H9 (cell line): ENCODE data around the gene DNAI4. TPM values are rescaled to one million over a fixed set of nuclear protein-coding genes. Genes with fewer than 3 reads are reported as not detected.

Experiments used
- DNase-seq: peaks from one replicate; pipeline ENCODE4 v3.0.0-alpha.2; 2017
- H2AFZ ChIP-seq: one replicate; pipeline ENCODE4 v1.6.1; 2013; ENCODE audit warnings: mild to moderate bottlenecking, low read length, control low read depth, moderate library complexity
- H2AK5ac ChIP-seq: 2 replicates; pipeline ENCODE4 v1.6.1; 2013; ENCODE audit warnings: low read length, control low read depth, mixed read lengths; ENCODE audit not compliant: insufficient read length
- H2BK120ac ChIP-seq: one replicate; pipeline ENCODE4 v1.6.1; 2013; ENCODE audit warnings: low read depth, mild to moderate bottlenecking, low read length, control low read depth, inconsistent platforms; ENCODE audit not compliant: poor library complexity, severe bottlenecking
- H2BK12ac ChIP-seq: 2 replicates; pipeline ENCODE4 v1.6.1; 2013; ENCODE audit warnings: low read length, control low read depth, mixed read lengths, low read depth; ENCODE audit not compliant: insufficient read length
- H2BK15ac ChIP-seq: 2 replicates; pipeline ENCODE4 v1.6.1; 2013; ENCODE audit warnings: low read depth, low read length, control low read depth
- H2BK20ac ChIP-seq: one replicate; pipeline ENCODE4 v1.6.1; 2013; ENCODE audit warnings: low read depth, mild to moderate bottlenecking, low read length, control low read depth, inconsistent platforms; ENCODE audit not compliant: poor library complexity, severe bottlenecking
- H2BK5ac ChIP-seq: 2 replicates; pipeline ENCODE4 v1.6.1; 2013; ENCODE audit warnings: low read length, control low read depth, mixed read lengths; ENCODE audit not compliant: insufficient read length
- H3K14ac ChIP-seq: 2 replicates; pipeline ENCODE4 v1.6.1; 2013; ENCODE audit warnings: low read length, control low read depth; ENCODE audit not compliant: insufficient read depth
- H3K18ac ChIP-seq: 2 replicates; pipeline ENCODE4 v1.6.1; 2013; ENCODE audit warnings: low read depth, mild to moderate bottlenecking, mixed read lengths, low read length, control low read depth; ENCODE audit not compliant: insufficient read length
- H3K23ac ChIP-seq: 2 replicates; pipeline ENCODE4 v1.6.1; 2013; ENCODE audit warnings: low read length, control low read depth, mixed read lengths, low read depth; ENCODE audit not compliant: insufficient read length
- H3K23me2 ChIP-seq: 2 replicates; pipeline ENCODE4 v1.6.1; 2013; ENCODE audit warnings: low read depth, mild to moderate bottlenecking, mixed read lengths, low read length, control low read depth; ENCODE audit not compliant: insufficient read length, poor library complexity, severe bottlenecking
- H3K27ac ChIP-seq: 2 replicates; pipeline ENCODE4 v1.5.1; 2013; ENCODE audit warnings: low read length, control low read depth, mixed read lengths, low read depth; ENCODE audit not compliant: insufficient read length
- H3K27me3 ChIP-seq: 2 replicates; pipeline ENCODE4 v1.6.1; 2013; ENCODE audit warnings: low read length, control low read depth, inconsistent platforms; ENCODE audit not compliant: insufficient read depth
- H3K4ac ChIP-seq: 2 replicates; pipeline ENCODE4 v1.6.1; 2013; ENCODE audit warnings: low read depth, mild to moderate bottlenecking, control low read depth, inconsistent platforms, low read length, moderate library complexity
- H3K4me1 ChIP-seq: 2 replicates; pipeline ENCODE4 v1.6.1; 2013; ENCODE audit warnings: low read length, control low read depth, inconsistent platforms; ENCODE audit not compliant: insufficient read depth
- H3K4me2 ChIP-seq: 2 replicates; pipeline ENCODE4 v1.6.1; 2013; ENCODE audit warnings: low read length, control low read depth, mixed read lengths; ENCODE audit not compliant: insufficient read length, insufficient read depth
- H3K56ac ChIP-seq: 2 replicates; pipeline ENCODE4 v1.6.1; 2013; ENCODE audit warnings: low read depth, mild to moderate bottlenecking, mixed read lengths, low read length, control low read depth; ENCODE audit not compliant: insufficient read length
- H3K79me1 ChIP-seq: 2 replicates; pipeline ENCODE4 v1.6.1; 2013; ENCODE audit warnings: low read depth, mild to moderate bottlenecking, moderate library complexity, low read length, control low read depth, inconsistent platforms; ENCODE audit not compliant: insufficient read depth, poor library complexity, severe bottlenecking
- H3K79me2 ChIP-seq: 2 replicates; pipeline ENCODE4 v1.6.1; 2013; ENCODE audit warnings: low read length, control low read depth, inconsistent platforms; ENCODE audit not compliant: insufficient read depth
- H3K9ac ChIP-seq: 2 replicates; pipeline ENCODE4 v1.6.1; 2013; ENCODE audit warnings: low read length, control low read depth, mixed read lengths; ENCODE audit not compliant: insufficient read length; ENCODE audit errors: extremely low read depth
- H3K9me3 ChIP-seq: one replicate; pipeline ENCODE4 v1.6.1; 2013; ENCODE audit warnings: low read depth, low read length, inconsistent platforms; ENCODE audit not compliant: control insufficient read depth
- H3T11ph ChIP-seq: one replicate; pipeline ENCODE4 v1.6.1; 2013; ENCODE audit warnings: mild to moderate bottlenecking, low read length, control low read depth, inconsistent platforms
- H4K20me1 ChIP-seq: one replicate; pipeline ENCODE4 v1.6.1; 2013; ENCODE audit not compliant: control insufficient read depth, insufficient read length, insufficient read depth
- H4K5ac ChIP-seq: 2 replicates; pipeline ENCODE4 v1.6.1; 2013; ENCODE audit warnings: low read depth, mild to moderate bottlenecking, mixed read lengths, low read length, control low read depth; ENCODE audit not compliant: insufficient read length
- H4K8ac ChIP-seq: replicated peaks from 2 replicates; pipeline ENCODE4 v1.6.1; 2013; ENCODE audit warnings: low read length, control low read depth, mixed read lengths, low read depth; ENCODE audit not compliant: insufficient read length
- H4K91ac ChIP-seq: 2 replicates; pipeline ENCODE4 v1.6.1; 2013; ENCODE audit warnings: low read depth, mild to moderate bottlenecking, moderate library complexity, mixed read lengths, low read length, control low read depth; ENCODE audit not compliant: insufficient read length
- H3K27ac Mint-ChIP-seq, 3 experiments: 2 replicates in 2 of 3; 3 replicates in 1 of 3; pipeline ENCODE4 v1.8.0; 2020 to 2021; ENCODE audit warnings: mixed read lengths in 3 of 3, mild to moderate bottlenecking in 1 of 3, moderate library complexity in 1 of 3
- H3K27me3 Mint-ChIP-seq: 2 replicates; pipeline ENCODE4 v1.8.0; 2021; ENCODE audit warnings: low read depth, mild to moderate bottlenecking, moderate library complexity, mixed read lengths
- H3K36me3 Mint-ChIP-seq, 3 experiments: 2 replicates in 2 of 3; 3 replicates in 1 of 3; pipeline ENCODE4 v1.8.0; 2020 to 2021; ENCODE audit warnings: low read depth in 3 of 3, mixed read lengths in 3 of 3; ENCODE audit not compliant: insufficient read depth in 1 of 3
- H3K4me1 Mint-ChIP-seq, 2 experiments: 2 replicates each; pipeline ENCODE4 v1.8.0; 2020; ENCODE audit warnings: mixed read lengths in 2 of 2
- H3K4me3 Mint-ChIP-seq, 2 experiments: 2 replicates in 1 of 2; 3 replicates in 1 of 2; pipeline ENCODE4 v1.8.0; 2020 to 2021; ENCODE audit warnings: mild to moderate bottlenecking in 2 of 2, mixed read lengths in 2 of 2, moderate library complexity in 1 of 2
- H3K9me3 Mint-ChIP-seq, 2 experiments: 2 replicates in 1 of 2; 3 replicates in 1 of 2; pipeline ENCODE4 v1.8.0; 2020; ENCODE audit warnings: mild to moderate bottlenecking in 2 of 2, mixed read lengths in 2 of 2, moderate library complexity in 1 of 2
- WGBS: extraction: QIAGEN DNeasy Blood & Tissue Kit; methylation state at CpG from one replicate; pipeline ENCODE4 v1.1.7; 2013; ENCODE audit warnings: missing lambda C conversion rate, low lambda C conversion rate, mixed read lengths; ENCODE audit not compliant: insufficient read length; ENCODE audit errors: extremely low coverage; 5-methylcytosine and 5-hydroxymethylcytosine counted together
- total RNA-seq: library from RNA; stranded (reverse); gene quantifications from 2 replicates; pipeline ENCODE4 v1.2.1, GENCODE V29; 2021
- TF ChIP-seq, protein P1 (sequence below): fragments of 200-600 bp; sonication (generic); conservative IDR thresholded peaks from 3 replicates; pipeline ENCODE4 v1.8.0; 2021; ENCODE audit warnings: antibody characterized with exemption, mild to moderate bottlenecking

DNAI4 gene
- total RNA-seq, 1 experiment from 2014 or later, result 1.4 TPM

DNA sequence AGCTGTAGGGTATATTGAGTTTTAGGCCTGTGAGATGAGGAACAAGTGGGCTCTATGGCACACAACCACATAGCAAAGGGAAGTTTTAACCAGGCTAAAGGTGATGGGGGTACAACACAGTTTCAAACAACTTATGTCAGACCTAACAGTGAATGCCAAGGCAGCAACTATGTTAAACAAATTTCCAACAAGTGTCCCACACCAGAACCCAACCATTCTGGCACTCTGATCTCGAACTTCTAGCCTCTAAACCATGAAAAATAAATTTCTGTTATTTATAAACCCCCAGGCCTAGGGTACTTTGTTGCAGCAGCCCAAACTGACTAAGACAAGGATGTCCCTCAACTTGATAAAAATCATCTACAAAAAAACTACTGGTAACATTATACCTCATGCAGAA, 71.3 kb downstream of the DNAI4 start:
- Histone ChIP-seq H3K4ac (no peak overlapping the region), H4K5ac (no peak overlapping the region), H3K14ac (no peak overlapping the region), H3K79me2 (no peaks in the 10 kb centered on the region), H4K8ac (no peak overlapping the region), H2BK12ac (no peak overlapping the region), H3K79me1 (no peaks in the 10 kb centered on the region), H2AK5ac (no peak overlapping the region), H3K18ac (no peak overlapping the region), H3K4me1 (no peaks in the 10 kb centered on the region), H3K9ac (no peak overlapping the region), H2BK20ac (no peak overlapping the region), H3K23ac (no peak overlapping the region), H2BK15ac (no peak overlapping the region), H3K9me3 (no peaks in the 10 kb centered on the region), H2BK5ac (no peak overlapping the region), H3K56ac (no peak overlapping the region), H3K4me2 (no peak overlapping the region), H2BK120ac (no peak overlapping the region), H4K91ac (no peak overlapping the region), H3K27ac (no peak overlapping the region), H3K27me3 (no peaks in the 10 kb centered on the region), H3K23me2 (no peaks in the 10 kb centered on the region), H2AFZ (no peak overlapping the region), H4K20me1 (no peaks in the 10 kb centered on the region), H3T11ph (no peak overlapping the region)
- Mint-ChIP-seq H3K27ac (no peak overlapping the region), H3K4me3 (no peak overlapping the region), H3K4me1 (no peaks in the 10 kb centered on the region), H3K9me3 (no peaks in the 10 kb centered on the region), H3K27me3 (no peaks in the 10 kb centered on the region; the same call in 1 of the 2 replicates), H3K36me3 (no peaks in the 10 kb centered on the region)
- DNase-seq, result no peak
- TF ChIP-seq, protein P1, sequence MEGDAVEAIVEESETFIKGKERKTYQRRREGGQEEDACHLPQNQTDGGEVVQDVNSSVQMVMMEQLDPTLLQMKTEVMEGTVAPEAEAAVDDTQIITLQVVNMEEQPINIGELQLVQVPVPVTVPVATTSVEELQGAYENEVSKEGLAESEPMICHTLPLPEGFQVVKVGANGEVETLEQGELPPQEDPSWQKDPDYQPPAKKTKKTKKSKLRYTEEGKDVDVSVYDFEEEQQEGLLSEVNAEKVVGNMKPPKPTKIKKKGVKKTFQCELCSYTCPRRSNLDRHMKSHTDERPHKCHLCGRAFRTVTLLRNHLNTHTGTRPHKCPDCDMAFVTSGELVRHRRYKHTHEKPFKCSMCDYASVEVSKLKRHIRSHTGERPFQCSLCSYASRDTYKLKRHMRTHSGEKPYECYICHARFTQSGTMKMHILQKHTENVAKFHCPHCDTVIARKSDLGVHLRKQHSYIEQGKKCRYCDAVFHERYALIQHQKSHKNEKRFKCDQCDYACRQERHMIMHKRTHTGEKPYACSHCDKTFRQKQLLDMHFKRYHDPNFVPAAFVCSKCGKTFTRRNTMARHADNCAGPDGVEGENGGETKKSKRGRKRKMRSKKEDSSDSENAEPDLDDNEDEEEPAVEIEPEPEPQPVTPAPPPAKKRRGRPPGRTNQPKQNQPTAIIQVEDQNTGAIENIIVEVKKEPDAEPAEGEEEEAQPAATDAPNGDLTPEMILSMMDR, result no peak
- no CpG with 5 or more reads among the region's 1 CpG for WGBS
